A549 (cell line): ENCODE results near the gene ADCY6. TPM values are rescaled to one million over a fixed set of nuclear protein-coding genes. Genes with fewer than 3 reads are reported as not detected.

ENCODE experiments used
- ATAC-seq, 2 experiments: fragments of 200-7000 bp in 1 of 2; fragments of >200 bp in 1 of 2; cut with Nextera tagmentation in 1 of 2; cut with Tn5 transposase in 1 of 2; 3 replicates each; pipeline versions ENCODE4 v1.8.0 to v1.9.1; 2018 to 2020; ENCODE audit warnings: mild to moderate bottlenecking in 1 of 2, moderate library complexity in 1 of 2
- CTCF ChIA-PET: fragments of 300-600 bp; sonication (Branson Sonifier 250); formaldehyde crosslinking; extraction: SDS; loops from one replicate; lab custom pipeline; 2021; ENCODE audit warnings: antibody characterized with exemption, inconsistent platforms; lab: Yijun Ruan, JAX
- POLR2A ChIA-PET: fragments of 350-600 bp; formaldehyde crosslinking; extraction: SDS; loops from one replicate; lab custom pipeline; 2021; ENCODE audit warnings: antibody characterized with exemption, inconsistent platforms; lab: Yijun Ruan, JAX
- DNase-seq, 2 experiments: peaks; one replicate each; pipeline versions ENCODE4 v3.0.0 to v3.0.0-alpha.2; 2011 to 2016; ENCODE audit warnings: low read depth in 1 of 2, low spot score in 1 of 2
- FAIRE-seq: peaks from 2 replicates; lab custom pipeline; 2011; peaks lifted over from hg19 to GRCh38; lab: Jason Lieb, UNC
- H3K27ac ChIP-seq, 2 experiments: fragments of >200 bp; sonication (Bioruptor Twin); formaldehyde crosslinking; 3 replicates each; pipeline ENCODE4 v1.5.1; 2016 to 2017
- H3K4me1 ChIP-seq: fragments of >200 bp; sonication (Bioruptor Twin); formaldehyde crosslinking; 3 replicates; pipeline ENCODE4 v1.6.1; 2016
- H3K4me2 ChIP-seq: fragments of >200 bp; sonication (Bioruptor Twin); formaldehyde crosslinking; 3 replicates; pipeline ENCODE4 v1.6.1; 2016
- H3K4me3 ChIP-seq: fragments of >200 bp; sonication (Bioruptor Twin); formaldehyde crosslinking; 3 replicates; pipeline ENCODE4 v1.5.1; 2016
- H3K9me3 ChIP-seq: fragments of >200 bp; sonication (Bioruptor Twin); formaldehyde crosslinking; 3 replicates; pipeline ENCODE4 v1.6.1; 2016
- FOSL2 ChIP-seq, 2 experiments: fragments of 450-650 bp in 1 of 2; fragments of >200 bp in 1 of 2; sonication (Bioruptor Twin) in 1 of 2; formaldehyde crosslinking; IDR thresholded peaks; 2 replicates each; pipeline versions ENCODE4 v1.5.0 to v1.6.1; 2016 to 2020; ENCODE audit warnings: mild to moderate bottlenecking in 1 of 2, moderate library complexity in 1 of 2
- GATA3 ChIP-seq: IDR thresholded peaks from 2 replicates; pipeline ENCODE4 v1.6.1; 2012; ENCODE audit warnings: borderline replicate concordance
- HDAC2 ChIP-seq: fragments of 200-600 bp; sonication (generic); IDR thresholded peaks from 2 replicates; pipeline ENCODE4 v1.6.1; 2016
- HEYL ChIP-seq: fragments of 250-450 bp; sonication (Bioruptor Pico); IDR thresholded peaks from 2 replicates; pipeline ENCODE4 v1.8.0; 2021; ENCODE audit warnings: mild to moderate bottlenecking, moderate library complexity
- HOXB5 ChIP-seq: fragments of 250-450 bp; sonication (Bioruptor Pico); IDR thresholded peaks from 2 replicates; pipeline ENCODE4 v1.5.0; 2020; ENCODE audit warnings: mild to moderate bottlenecking, moderate library complexity
- JUN ChIP-seq, 2 experiments: fragments of >200 bp; sonication (Bioruptor Twin); formaldehyde crosslinking; IDR thresholded peaks; 2 replicates in 1 of 2; 3 replicates in 1 of 2; pipeline ENCODE4 v1.6.1; 2016 to 2017
- MYC ChIP-seq: IDR thresholded peaks from 2 replicates; pipeline ENCODE4 v1.6.1; 2012; ENCODE audit warnings: mild to moderate bottlenecking, inconsistent platforms, low read length, improper control_type of control experiment, borderline replicate concordance
- NPAS2 ChIP-seq: fragments of 250-450 bp; sonication (Bioruptor Pico); IDR thresholded peaks from 2 replicates; pipeline ENCODE4 v1.8.0; 2022; ENCODE audit warnings: mild to moderate bottlenecking, moderate library complexity, borderline replicate concordance
- NR3C1 ChIP-seq: fragments of >200 bp; sonication (Bioruptor Twin); formaldehyde crosslinking; IDR thresholded peaks from 3 replicates; pipeline ENCODE4 v1.6.1; 2017
- RAD21 ChIP-seq, 2 experiments: fragments of >200 bp in 1 of 2; sonication (Bioruptor Twin) in 1 of 2; formaldehyde crosslinking in 1 of 2; IDR thresholded peaks in 1 of 2; conservative IDR thresholded peaks in 1 of 2; 2 replicates in 1 of 2; 3 replicates in 1 of 2; pipeline ENCODE4 v1.6.1; 2012 to 2018; ENCODE audit warnings: inconsistent platforms in 1 of 2
- RNF2 ChIP-seq: fragments of 200-600 bp; sonication (generic); IDR thresholded peaks from 2 replicates; pipeline ENCODE4 v1.6.1; 2016; ENCODE audit warnings: low read depth, mild to moderate bottlenecking, antibody characterized with exemption, moderate library complexity, borderline replicate concordance
- ZSCAN20 ChIP-seq: fragments of 250-450 bp; sonication (Bioruptor Pico); IDR thresholded peaks from 2 replicates; pipeline ENCODE4 v1.8.0; 2022; ENCODE audit warnings: mild to moderate bottlenecking, moderate library complexity
- WGBS: methylation state at CpG from one replicate; pipeline ENCODE4 v1.1.6; 2017; ENCODE audit errors: missing lambda C conversion rate; 5-methylcytosine and 5-hydroxymethylcytosine counted together
- polyA plus RNA-seq, 4 experiments: library from polyadenylated mRNA; depleted of rRNA in 3 of 4; stranded (reverse); fragments of >200 nt; fragmentation: RNase III in 1 of 4; extraction: RNeasy Plus Mini Kit Qiagen cat#74134 plus additional on column Dnase treatment in 1 of 4; gene quantifications; 2 replicates in 3 of 4; 3 replicates in 1 of 4; pipeline ENCODE4 v1.2.3, GENCODE V29; 2011 to 2017
- TF ChIP-seq, protein P1 (sequence below): fragments of >200 bp; sonication (Bioruptor Twin); formaldehyde crosslinking; IDR thresholded peaks from 3 replicates; pipeline ENCODE4 v1.6.1; 2016
- TF ChIP-seq, protein P2 (sequence below): fragments of 150-350 bp; IDR thresholded peaks from 2 replicates; pipeline ENCODE4 v1.6.1; 2014; ENCODE audit warnings: low read depth, mild to moderate bottlenecking, low read length
- TF ChIP-seq, protein P3 (sequence below): fragments of >200 bp; sonication (Bioruptor Twin); formaldehyde crosslinking; IDR thresholded peaks from 3 replicates; pipeline ENCODE4 v1.5.1; 2016

Gene ADCY6
- polyA plus RNA-seq, 2 of the 4 experiments (the other 2 are of a cell fraction) = 16.3 to 20.8 TPM

DNA sequence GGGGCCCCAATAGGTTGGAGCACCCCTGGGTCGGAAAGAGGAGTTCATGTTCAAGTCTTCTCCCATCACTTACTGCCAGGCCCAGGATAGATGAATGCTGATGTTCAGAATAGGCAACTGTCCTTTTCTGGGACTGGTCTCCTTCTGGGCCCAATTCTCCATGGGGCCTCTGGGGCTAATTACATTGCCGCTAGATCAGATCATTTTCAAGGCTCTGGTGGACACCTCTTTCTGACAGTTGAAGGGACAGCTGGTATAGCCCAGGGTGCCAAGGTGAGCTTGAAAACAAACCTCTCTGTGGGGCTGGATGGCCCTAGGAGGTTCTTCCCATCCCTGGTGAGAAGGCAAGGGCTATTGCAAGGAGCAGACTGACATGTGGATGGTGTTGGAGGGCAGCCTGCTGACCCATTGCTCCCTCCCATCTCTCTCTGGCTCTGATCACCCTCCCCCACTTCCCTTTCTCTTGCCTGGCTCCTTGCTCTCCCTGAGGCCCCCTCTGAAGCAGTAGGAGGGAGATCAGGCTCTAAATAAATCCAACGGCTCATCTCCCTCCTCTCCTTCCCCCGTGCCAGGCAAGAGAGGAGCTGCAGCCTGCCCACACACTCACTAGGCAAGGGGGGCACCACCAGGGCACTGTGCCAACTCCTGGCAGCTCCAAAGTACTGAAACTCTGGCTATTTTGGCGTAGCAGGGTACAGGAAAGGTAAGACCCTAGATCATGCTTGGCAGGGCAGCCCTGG, 31.3 kb upstream of the ADCY6 start:
- H3K4me2 ChIP-seq = no peak overlapping the region
- WGBS = 84% methylated on average over 5 of the region's 5 CpGs
- no peaks in the 10 kb centered on the region for H3K9me3 ChIP-seq
- CTCF ChIA-PET = interaction anchor here (0.5 to 11.7 kb wide), 5 partner anchors 11 to 177 kb away, joined by 3 to 230 read pairs (median 4); partner anchors contain the start of genes DDX23 and WNT1
- no peak overlapping the region for H3K27ac ChIP-seq
- no peak overlapping the region for H3K4me3 ChIP-seq
- no peak for TF ChIP-seq GATA3
- TF ChIP-seq JUN (IDR thresholded peaks at IDR 0.05) = no peak
- TF ChIP-seq, protein P1, sequence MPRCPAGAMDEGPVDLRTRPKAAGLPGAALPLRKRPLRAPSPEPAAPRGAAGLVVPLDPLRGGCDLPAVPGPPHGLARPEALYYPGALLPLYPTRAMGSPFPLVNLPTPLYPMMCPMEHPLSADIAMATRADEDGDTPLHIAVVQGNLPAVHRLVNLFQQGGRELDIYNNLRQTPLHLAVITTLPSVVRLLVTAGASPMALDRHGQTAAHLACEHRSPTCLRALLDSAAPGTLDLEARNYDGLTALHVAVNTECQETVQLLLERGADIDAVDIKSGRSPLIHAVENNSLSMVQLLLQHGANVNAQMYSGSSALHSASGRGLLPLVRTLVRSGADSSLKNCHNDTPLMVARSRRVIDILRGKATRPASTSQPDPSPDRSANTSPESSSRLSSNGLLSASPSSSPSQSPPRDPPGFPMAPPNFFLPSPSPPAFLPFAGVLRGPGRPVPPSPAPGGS = no peak
- TF ChIP-seq NR3C1 = no peak
- no peak for TF ChIP-seq HDAC2
- no peak for TF ChIP-seq MYC
- no peak for TF ChIP-seq ZSCAN20
- ATAC-seq = no peak
- no peak for FAIRE-seq
- no peak for DNase-seq
- H3K4me1 ChIP-seq = peaks cover 17% of the 10 kb centered on the region
- POLR2A ChIA-PET = no interaction called here

DNA sequence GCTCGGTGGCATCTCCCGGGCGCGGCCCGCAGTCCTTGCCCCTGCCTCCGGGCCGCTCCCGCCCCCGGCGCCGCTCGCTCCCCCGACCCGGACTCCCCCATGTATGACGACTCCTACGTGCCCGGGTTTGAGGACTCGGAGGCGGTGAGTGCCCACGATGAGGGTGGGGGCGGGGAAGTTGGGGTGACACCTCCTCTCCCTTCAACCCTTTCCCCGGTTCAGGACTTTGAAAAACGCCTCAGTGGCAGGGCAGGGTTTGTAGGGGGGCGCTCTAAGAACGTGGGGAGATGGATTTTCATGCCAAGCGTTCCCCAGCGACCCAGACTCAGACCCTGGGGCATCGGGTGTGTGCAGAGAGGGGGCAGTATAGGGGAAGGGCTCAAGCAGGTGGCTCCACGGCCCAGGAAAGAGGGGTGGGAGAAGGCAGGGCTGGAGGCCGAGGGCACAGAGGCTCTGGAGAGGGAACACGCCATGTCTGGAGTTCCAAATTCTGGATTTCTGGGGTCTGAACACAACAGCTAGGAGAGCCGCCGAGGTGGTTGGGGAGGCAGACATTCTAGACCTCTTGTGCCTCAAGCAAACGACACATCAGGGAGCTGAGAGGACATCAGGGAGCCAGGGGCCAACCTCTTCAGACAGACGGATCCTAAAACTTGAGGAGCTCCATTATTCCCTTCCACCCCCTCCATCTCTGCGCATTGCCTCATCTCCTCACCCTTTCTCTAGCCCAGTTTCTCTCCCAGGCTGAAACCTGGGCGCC, 30.1 kb upstream of the ADCY6 start:
- CTCF ChIA-PET = interaction anchor here (0.7 to 12.6 kb wide), 5 partner anchors 12 to 159 kb away, joined by 3 to 230 read pairs (median 67); partner anchors contain the start of genes ADCY6, DDX23 and WNT1
- DNase-seq (no peak), FAIRE-seq (no peak), ATAC-seq (peak in 1 of 2 experiments; percentile 0; a peak in 2 of 6 replicates)
- WGBS = 39% methylated on average over 21 of the region's 37 CpGs
- Histone ChIP-seq H3K9me3 (no peaks in the 10 kb centered on the region), H3K4me3 (peak overlapping the region; percentile 74), H3K4me2 (peak overlapping the region; percentile 90), H3K4me1 (peaks cover 17% of the 10 kb centered on the region), H3K27ac (peak overlapping the region; percentile 76 to 87)
- POLR2A ChIA-PET = no interaction called here
- TF ChIP-seq HEYL (CRISPR knock-in tag) = no peak
- TF ChIP-seq, protein P2, sequence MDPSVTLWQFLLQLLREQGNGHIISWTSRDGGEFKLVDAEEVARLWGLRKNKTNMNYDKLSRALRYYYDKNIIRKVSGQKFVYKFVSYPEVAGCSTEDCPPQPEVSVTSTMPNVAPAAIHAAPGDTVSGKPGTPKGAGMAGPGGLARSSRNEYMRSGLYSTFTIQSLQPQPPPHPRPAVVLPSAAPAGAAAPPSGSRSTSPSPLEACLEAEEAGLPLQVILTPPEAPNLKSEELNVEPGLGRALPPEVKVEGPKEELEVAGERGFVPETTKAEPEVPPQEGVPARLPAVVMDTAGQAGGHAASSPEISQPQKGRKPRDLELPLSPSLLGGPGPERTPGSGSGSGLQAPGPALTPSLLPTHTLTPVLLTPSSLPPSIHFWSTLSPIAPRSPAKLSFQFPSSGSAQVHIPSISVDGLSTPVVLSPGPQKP = no peak
- no peak for TF ChIP-seq MYC
- TF ChIP-seq, protein P3, sequence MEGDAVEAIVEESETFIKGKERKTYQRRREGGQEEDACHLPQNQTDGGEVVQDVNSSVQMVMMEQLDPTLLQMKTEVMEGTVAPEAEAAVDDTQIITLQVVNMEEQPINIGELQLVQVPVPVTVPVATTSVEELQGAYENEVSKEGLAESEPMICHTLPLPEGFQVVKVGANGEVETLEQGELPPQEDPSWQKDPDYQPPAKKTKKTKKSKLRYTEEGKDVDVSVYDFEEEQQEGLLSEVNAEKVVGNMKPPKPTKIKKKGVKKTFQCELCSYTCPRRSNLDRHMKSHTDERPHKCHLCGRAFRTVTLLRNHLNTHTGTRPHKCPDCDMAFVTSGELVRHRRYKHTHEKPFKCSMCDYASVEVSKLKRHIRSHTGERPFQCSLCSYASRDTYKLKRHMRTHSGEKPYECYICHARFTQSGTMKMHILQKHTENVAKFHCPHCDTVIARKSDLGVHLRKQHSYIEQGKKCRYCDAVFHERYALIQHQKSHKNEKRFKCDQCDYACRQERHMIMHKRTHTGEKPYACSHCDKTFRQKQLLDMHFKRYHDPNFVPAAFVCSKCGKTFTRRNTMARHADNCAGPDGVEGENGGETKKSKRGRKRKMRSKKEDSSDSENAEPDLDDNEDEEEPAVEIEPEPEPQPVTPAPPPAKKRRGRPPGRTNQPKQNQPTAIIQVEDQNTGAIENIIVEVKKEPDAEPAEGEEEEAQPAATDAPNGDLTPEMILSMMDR = peak; percentile 39
- TF ChIP-seq FOSL2 (IDR thresholded peaks at IDR 0.05) = no peak
- no peak for TF ChIP-seq FOSL2 (CRISPR knock-in tag; IDR thresholded peaks at IDR 0.05)
- no peak for TF ChIP-seq RNF2
- TF ChIP-seq HOXB5 = no peak
- no peak for TF ChIP-seq NPAS2 (CRISPR knock-in tag)
- TF ChIP-seq RAD21 (conservative IDR thresholded peaks at IDR 0.05 in 1 of 2, IDR thresholded peaks at IDR 0.05 in 1 of 2) = peak; percentile 12 to 16; a peak in 1 of 5 replicates
